Gastroesophageal sphincter (tissue), 3 donors: ENCODE data around the gene PNPLA3.

Experiments used
- CTCF ChIP-seq, 4 experiments: fragments of 200-600 bp in 2 of 4; fragments of 450-650 bp in 2 of 4; sonication (generic) in 1 of 4; IDR thresholded peaks; one replicate each; pipeline ENCODE4 v1.5.1; 2017 to 2019; ENCODE audit warnings: antibody characterized with exemption in 4 of 4, mild to moderate bottlenecking in 2 of 4, moderate library complexity in 2 of 4
- EP300 ChIP-seq: sonication (generic); formaldehyde crosslinking; IDR thresholded peaks from one replicate; pipeline ENCODE4 v1.6.1; 2017; ENCODE audit warnings: antibody characterized with exemption, mild to moderate bottlenecking
- POLR2A ChIP-seq, 2 donors: fragments of 450-650 bp; IDR thresholded peaks; one replicate each; pipeline ENCODE4 v1.6.1; 2017; ENCODE audit warnings: antibody characterized with exemption in 2 of 2, mild to moderate bottlenecking in 2 of 2, moderate library complexity in 1 of 2
- POLR2AphosphoS5 ChIP-seq: sonication (generic); formaldehyde crosslinking; IDR thresholded peaks from one replicate; pipeline ENCODE4 v1.6.1; 2017; ENCODE audit warnings: antibody characterized with exemption

GRCh38 chr22:43955883-43956782 lies 32.5 kb downstream of the PNPLA3 start:
- TF ChIP-seq CTCF (IDR thresholded peaks at IDR 0.05), result no peak
- TF ChIP-seq POLR2A (IDR thresholded peaks at IDR 0.05), result no peak
- TF ChIP-seq POLR2AphosphoS5, result no peak
- no peak for TF ChIP-seq EP300
